Activated CD8-positive, alpha-beta T cell treated with anti-CD3 and anti-CD28 coated beads, Interleukin-2, amount 10 ng/mL, durations not matched to agents 7 days and 5 days (primary cell): ENCODE measurements around the gene DYSF. TPM values are rescaled to one million over a fixed set of nuclear protein-coding genes. Genes with fewer than 3 reads are reported as not detected.

Source experiments
- ATAC-seq: fragments of 150-1000 bp; cut with Tn5 transposase; one replicate; pipeline ENCODE4 v1.10.0; 2021; ENCODE audit warnings: moderate library complexity
- CTCF ChIA-PET: fragments of 350-600 bp; sonication (Branson Sonifier 250); formaldehyde crosslinking; loops from one replicate; lab custom pipeline; 2021; ENCODE audit warnings: antibody characterized with exemption; lab: Charles Lee
- POLR2A ChIA-PET: fragments of 350-600 bp; sonication (Branson Sonifier 250); formaldehyde crosslinking; loops from one replicate; lab custom pipeline; 2021; ENCODE audit warnings: antibody characterized with exemption; lab: Charles Lee
- DNase-seq: peaks from one replicate; pipeline ENCODE4 v3.0.0-alpha.2; 2020
- H3K27ac Mint-ChIP-seq: one replicate; pipeline ENCODE4 v1.8.0; 2021; ENCODE audit warnings: mild to moderate bottlenecking, mixed read lengths
- H3K27me3 Mint-ChIP-seq: one replicate; pipeline ENCODE4 v1.8.0; 2021; ENCODE audit warnings: low read depth, mixed read lengths
- H3K36me3 Mint-ChIP-seq: one replicate; pipeline ENCODE4 v1.8.0; 2021; ENCODE audit warnings: low read depth, mixed read lengths
- H3K4me1 Mint-ChIP-seq: one replicate; pipeline ENCODE4 v1.8.0; 2021; ENCODE audit warnings: low read depth, mixed read lengths
- H3K4me3 Mint-ChIP-seq: one replicate; pipeline ENCODE4 v1.8.0; 2021; ENCODE audit warnings: mild to moderate bottlenecking, mixed read lengths
- H3K9me3 Mint-ChIP-seq: one replicate; pipeline ENCODE4 v1.8.0; 2022; ENCODE audit warnings: mixed read lengths; ENCODE audit not compliant: insufficient read depth
- total RNA-seq, 2 experiments: library from RNA; stranded (reverse); gene quantifications; one replicate each; pipeline ENCODE4 v1.2.3, GENCODE V29; 2021

DYSF gene
- total RNA-seq, 2 experiments from 2014 or later, result 3.4 to 4.7 TPM

DNA sequence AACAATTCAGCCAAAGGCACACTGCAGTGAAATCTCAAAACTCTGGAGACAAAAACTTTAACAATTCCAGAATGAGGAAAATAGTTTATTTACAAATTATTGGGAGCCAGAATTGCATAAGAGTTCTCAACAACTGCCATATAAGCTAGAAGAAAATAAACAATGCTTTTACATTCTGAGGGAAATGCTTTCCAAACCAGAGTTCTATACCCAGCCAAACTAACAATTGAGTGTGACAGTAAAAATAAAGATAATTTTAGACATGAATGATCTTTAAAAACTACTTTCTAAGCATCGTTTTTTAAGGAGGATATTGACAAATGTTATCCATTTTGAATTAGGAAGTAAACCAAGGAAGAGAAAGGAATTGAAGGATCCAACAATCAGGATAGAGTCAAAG lies 271.4 kb downstream of the DYSF start:
- ATAC-seq, result no peak
- POLR2A ChIA-PET, result no interaction called here

DNA sequence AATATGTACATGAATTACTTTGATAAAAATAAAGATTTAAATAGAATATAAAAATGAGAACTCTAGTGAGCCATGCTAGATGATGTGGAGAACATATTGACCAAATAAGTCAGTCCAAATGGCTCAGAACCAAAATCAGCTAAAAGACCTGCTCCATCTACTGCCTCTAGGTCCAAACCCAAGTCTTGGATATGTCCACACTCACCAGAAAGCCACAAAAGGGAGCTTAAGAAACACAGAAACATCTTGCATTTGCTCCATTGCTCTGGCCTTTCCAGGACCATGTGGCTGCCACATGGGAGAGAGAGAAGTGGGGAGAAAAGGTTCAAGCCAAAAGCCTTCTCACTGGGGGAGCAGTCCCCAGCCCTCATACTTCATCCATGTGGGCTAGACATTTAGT lies 272.5 kb downstream of the DYSF start:
- no peak overlapping the region for H3K4me3 Mint-ChIP-seq
- DNase-seq, result no peak
- ChIA-PET CTCF (no interaction called here), POLR2A (no interaction called here)
- no peaks in the 10 kb centered on the region for H3K9me3 Mint-ChIP-seq
- peaks cover 5% of the 10 kb centered on the region for H3K27me3 Mint-ChIP-seq
- no peak for ATAC-seq
- H3K27ac Mint-ChIP-seq, result no peak overlapping the region
- H3K4me1 Mint-ChIP-seq, result no peaks in the 10 kb centered on the region
- H3K36me3 Mint-ChIP-seq, result no peaks in the 10 kb centered on the region

More for the DNA sequence above, 271.4 kb downstream of the DYSF start:
- Mint-ChIP-seq H3K27me3 (peaks cover 5% of the 10 kb centered on the region), H3K4me1 (no peaks in the 10 kb centered on the region), H3K36me3 (no peaks in the 10 kb centered on the region), H3K4me3 (no peak overlapping the region), H3K9me3 (no peaks in the 10 kb centered on the region), H3K27ac (no peak overlapping the region)
- no peak for DNase-seq
- CTCF ChIA-PET, result no interaction called here

DNA sequence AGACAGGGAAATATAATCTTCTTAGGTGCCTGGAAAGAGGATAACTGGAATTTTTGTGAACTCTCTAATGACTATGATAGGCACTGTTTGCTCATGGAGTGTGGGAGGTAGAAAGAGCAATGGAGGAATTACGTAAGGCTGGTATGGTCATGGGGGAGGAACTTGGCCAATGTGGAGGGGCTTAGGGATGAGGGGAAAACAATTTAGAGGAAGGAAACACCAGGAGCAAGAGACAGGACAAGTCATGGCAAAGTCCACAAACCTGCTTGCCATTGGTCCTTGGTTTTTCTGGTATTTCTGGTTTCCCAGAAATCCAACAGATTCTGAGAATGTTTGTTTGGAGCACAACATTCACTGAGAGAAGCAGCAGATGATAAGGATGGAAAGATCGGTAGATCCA lies 274.2 kb downstream of the DYSF start:
- ATAC-seq, result no peak
- Mint-ChIP-seq H3K27me3 (no peaks in the 10 kb centered on the region), H3K36me3 (no peaks in the 10 kb centered on the region), H3K27ac (no peak overlapping the region), H3K9me3 (no peaks in the 10 kb centered on the region), H3K4me1 (no peaks in the 10 kb centered on the region), H3K4me3 (no peak overlapping the region)
- DNase-seq, result no peak
- ChIA-PET CTCF (no interaction called here), POLR2A (no interaction called here)

DNA sequence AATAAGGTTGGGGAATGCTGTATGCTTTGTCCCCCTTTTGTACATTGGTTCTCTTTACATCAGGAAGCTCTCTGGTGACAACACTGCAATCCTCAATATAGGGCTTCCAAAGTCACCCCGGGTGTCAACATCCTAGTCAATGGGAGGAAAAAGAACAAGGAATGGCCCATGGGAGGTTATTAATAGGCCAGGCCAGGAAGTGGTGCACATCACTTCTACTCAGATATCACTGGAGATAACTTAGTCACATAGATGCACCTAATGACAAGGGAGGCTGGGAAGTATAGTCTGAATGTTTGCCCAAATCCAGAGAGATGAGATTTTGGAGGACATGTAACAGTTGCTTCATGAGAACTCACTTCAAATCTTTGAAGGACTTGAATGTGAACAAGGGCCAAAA lies 274.7 kb downstream of the DYSF start:
- no peaks in the 10 kb centered on the region for H3K9me3 Mint-ChIP-seq
- ATAC-seq, result no peak
- H3K27ac Mint-ChIP-seq, result no peak overlapping the region
- DNase-seq, result no peak
- H3K36me3 Mint-ChIP-seq, result no peaks in the 10 kb centered on the region
- ChIA-PET POLR2A (no interaction called here), CTCF (no interaction called here)
- H3K4me1 Mint-ChIP-seq, result no peaks in the 10 kb centered on the region
- H3K4me3 Mint-ChIP-seq, result no peak overlapping the region
- H3K27me3 Mint-ChIP-seq, result no peaks in the 10 kb centered on the region

DNA sequence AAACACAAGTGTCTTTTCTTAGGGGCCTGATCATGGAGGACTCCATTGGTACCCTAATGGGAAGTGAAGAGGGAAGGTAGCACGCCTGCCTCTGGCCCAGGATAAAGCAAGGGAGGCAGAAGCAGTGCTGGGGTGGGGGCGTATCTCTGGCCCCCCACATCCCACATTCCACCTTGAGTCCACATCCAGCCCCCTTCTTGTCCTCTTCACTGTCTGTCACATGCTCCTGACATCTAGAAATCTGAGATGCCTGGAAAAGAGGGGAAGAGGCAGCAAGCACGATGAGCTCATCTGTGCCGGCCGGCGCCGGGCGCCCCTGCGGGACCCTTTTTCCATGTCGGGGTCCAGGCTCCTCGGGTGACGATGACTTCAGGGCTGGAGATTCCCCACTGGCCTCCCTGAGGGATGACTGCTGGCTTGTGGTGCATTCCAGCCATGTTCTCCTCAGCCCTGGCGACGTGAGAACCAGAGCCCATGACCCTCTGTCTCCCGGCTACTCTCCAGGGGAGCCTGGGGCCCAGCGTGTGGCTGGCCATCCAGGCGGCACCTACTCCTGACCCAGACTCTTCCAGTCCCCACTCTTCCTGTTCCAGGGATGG lies 277.5 kb downstream of the DYSF start:
- ATAC-seq (no peak), DNase-seq (no peak)
- Mint-ChIP-seq H3K27me3 (no peaks in the 10 kb centered on the region), H3K9me3 (no peaks in the 10 kb centered on the region), H3K4me1 (no peaks in the 10 kb centered on the region), H3K27ac (no peak overlapping the region), H3K36me3 (no peaks in the 10 kb centered on the region), H3K4me3 (no peak overlapping the region)
- ChIA-PET POLR2A (no interaction called here), CTCF (no interaction called here)

DNA sequence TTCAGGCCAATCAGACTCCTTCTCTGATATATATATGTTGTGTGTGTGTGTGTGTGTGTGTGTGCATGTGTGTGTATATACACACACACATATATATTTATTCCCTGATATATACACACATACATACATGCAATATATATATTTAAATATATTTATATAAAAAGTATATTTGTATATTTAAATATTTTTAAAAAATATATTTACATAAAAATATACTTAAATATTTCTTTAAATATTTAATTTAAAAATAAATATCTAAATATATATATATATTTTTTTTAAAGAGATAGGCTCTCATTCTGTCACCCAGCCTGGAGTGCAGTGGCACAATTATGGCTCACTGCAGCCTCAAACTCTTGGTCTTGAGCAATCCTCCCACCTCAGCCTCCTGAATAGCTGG lies 281.3 kb downstream of the DYSF start:
- ATAC-seq (no peak), DNase-seq (no peak)
- H3K36me3 Mint-ChIP-seq, result no peaks in the 10 kb centered on the region
- H3K27ac Mint-ChIP-seq, result no peak overlapping the region
- H3K27me3 Mint-ChIP-seq, result no peaks in the 10 kb centered on the region
- ChIA-PET CTCF (no interaction called here), POLR2A (no interaction called here)
- H3K4me1 Mint-ChIP-seq, result no peaks in the 10 kb centered on the region
- H3K4me3 Mint-ChIP-seq, result no peak overlapping the region
- H3K9me3 Mint-ChIP-seq, result no peaks in the 10 kb centered on the region

- Mint-ChIP-seq H3K4me1 (no peaks in the 10 kb centered on the region), H3K9me3 (no peaks in the 10 kb centered on the region), H3K36me3 (no peaks in the 10 kb centered on the region), H3K27ac (no peak overlapping the region), H3K4me3 (no peak overlapping the region), H3K27me3 (no peaks in the 10 kb centered on the region)
- POLR2A ChIA-PET, result no interaction called here
- DNase-seq, result no peak
- CTCF ChIA-PET, result no interaction called here
- ATAC-seq, result no peak
These were observed 282.3 kb downstream of the DYSF start for GRCh38 chr2:71735676-71736075.

Other genes starting within 250 kb of the DYSF start
- 1 to 10 TPM; 1.3 to 1.5 TPM for gene PAIP2B, start 226.5 kb upstream of the DYSF start, total RNA-seq
- gene ZNF638, start 121.8 kb upstream of the DYSF start, total RNA-seq, result 10 to 100 TPM; 69.7 to 74.0 TPM